Mucosa of stomach (tissue), 1 donor: ENCODE results near the gene MON1A.

Experiments
- H3K27me3 ChIP-seq: one replicate; pipeline ENCODE4 v1.7.0; 2013; ENCODE audit warnings: mild to moderate bottlenecking, low read length; ENCODE audit not compliant: control insufficient read depth, insufficient read depth
- H3K36me3 ChIP-seq: one replicate; pipeline ENCODE4 v1.7.0; 2013; ENCODE audit warnings: low read length; ENCODE audit not compliant: control insufficient read depth, insufficient read depth
- H3K4me1 ChIP-seq: one replicate; pipeline ENCODE4 v1.7.0; 2013; ENCODE audit warnings: mild to moderate bottlenecking, low read length; ENCODE audit not compliant: control insufficient read depth, insufficient read depth
- H3K4me3 ChIP-seq: one replicate; pipeline ENCODE4 v1.7.0; 2013; ENCODE audit warnings: low read length
- H3K9ac ChIP-seq: one replicate; pipeline ENCODE4 v1.7.0; 2013; ENCODE audit warnings: mild to moderate bottlenecking, low read length, moderate library complexity
- H3K9me3 ChIP-seq: one replicate; pipeline ENCODE4 v1.7.0; 2013; ENCODE audit warnings: mild to moderate bottlenecking, low read length, moderate library complexity; ENCODE audit not compliant: control insufficient read depth
- donor health status: Pancreatic carcinoma.

The MON1A gene

GRCh38 chr3:49900491-49901153 lies 29.0 kb downstream of the MON1A start:
- peaks cover 13% of the 10 kb centered on the region for H3K36me3 ChIP-seq
- peak overlapping the region; percentile 74 for H3K9ac ChIP-seq
- no peaks in the 10 kb centered on the region for H3K9me3 ChIP-seq
- H3K4me1 ChIP-seq = peaks cover 48% of the 10 kb centered on the region
- peak overlapping the region; percentile 29 for H3K4me3 ChIP-seq
- no peaks in the 10 kb centered on the region for H3K27me3 ChIP-seq

GRCh38 chr3:49899815-49900214 lies 29.8 kb downstream of the MON1A start:
- Histone ChIP-seq H3K4me1 (peaks cover 39% of the 10 kb centered on the region), H3K36me3 (peaks cover 13% of the 10 kb centered on the region), H3K4me3 (peak overlapping the region; percentile 29), H3K27me3 (no peaks in the 10 kb centered on the region), H3K9ac (peak overlapping the region; percentile 61), H3K9me3 (no peaks in the 10 kb centered on the region)

GRCh38 chr3:49898991-49899390 lies 30.6 kb downstream of the MON1A start:
- Histone ChIP-seq H3K9ac (peak overlapping the region; percentile 24), H3K27me3 (no peaks in the 10 kb centered on the region)

GRCh38 chr3:49896345-49896744 lies 33.3 kb downstream of the MON1A start:
- Histone ChIP-seq H3K4me1 (peaks cover 25% of the 10 kb centered on the region), H3K27me3 (no peaks in the 10 kb centered on the region), H3K9me3 (no peaks in the 10 kb centered on the region), H3K36me3 (peaks cover 15% of the 10 kb centered on the region), H3K9ac (no peak overlapping the region), H3K4me3 (no peak overlapping the region)

More at GRCh38 chr3:49898991-49899390, 30.6 kb downstream of the MON1A start:
- Histone ChIP-seq H3K36me3 (peaks cover 13% of the 10 kb centered on the region), H3K4me3 (no peak overlapping the region), H3K4me1 (peaks cover 31% of the 10 kb centered on the region), H3K9me3 (no peaks in the 10 kb centered on the region)

- H3K9me3 ChIP-seq = no peaks in the 10 kb centered on the region
- no peak overlapping the region for H3K4me3 ChIP-seq
- peaks cover 25% of the 10 kb centered on the region for H3K4me1 ChIP-seq
- H3K27me3 ChIP-seq = no peaks in the 10 kb centered on the region
- H3K36me3 ChIP-seq = peaks cover 20% of the 10 kb centered on the region
- H3K9ac ChIP-seq = no peak overlapping the region
These were observed 33.8 kb downstream of the MON1A start for GRCh38 chr3:49895791-49896190.

GRCh38 chr3:49889296-49889695 lies 40.3 kb downstream of the MON1A start:
- Histone ChIP-seq H3K27me3 (no peaks in the 10 kb centered on the region), H3K36me3 (peaks cover 10% of the 10 kb centered on the region), H3K4me3 (no peak overlapping the region), H3K9me3 (no peaks in the 10 kb centered on the region), H3K9ac (no peak overlapping the region), H3K4me1 (no peaks in the 10 kb centered on the region)

GRCh38 chr3:49886922-49887265 lies 42.7 kb downstream of the MON1A start:
- Histone ChIP-seq H3K36me3 (peaks cover 10% of the 10 kb centered on the region), H3K9ac (no peak overlapping the region), H3K9me3 (no peaks in the 10 kb centered on the region), H3K4me1 (peaks cover 7% of the 10 kb centered on the region), H3K27me3 (no peaks in the 10 kb centered on the region), H3K4me3 (no peak overlapping the region)

- no peaks in the 10 kb centered on the region for H3K27me3 ChIP-seq
- H3K4me1 ChIP-seq = peaks cover 24% of the 10 kb centered on the region
- H3K9me3 ChIP-seq = no peaks in the 10 kb centered on the region
- H3K4me3 ChIP-seq = no peak overlapping the region
- H3K9ac ChIP-seq = no peak overlapping the region
- H3K36me3 ChIP-seq = no peaks in the 10 kb centered on the region
These were observed 45.6 kb downstream of the MON1A start for GRCh38 chr3:49883998-49884397.

- Histone ChIP-seq H3K9me3 (no peaks in the 10 kb centered on the region), H3K4me3 (no peak overlapping the region), H3K4me1 (peaks cover 24% of the 10 kb centered on the region), H3K9ac (no peak overlapping the region), H3K36me3 (no peaks in the 10 kb centered on the region), H3K27me3 (no peaks in the 10 kb centered on the region)
These were observed 47.4 kb downstream of the MON1A start for GRCh38 chr3:49882166-49882565.

- H3K36me3 ChIP-seq = no peaks in the 10 kb centered on the region
- H3K9ac ChIP-seq = no peak overlapping the region
- no peak overlapping the region for H3K4me3 ChIP-seq
- no peaks in the 10 kb centered on the region for H3K27me3 ChIP-seq
- peaks cover 24% of the 10 kb centered on the region for H3K4me1 ChIP-seq
- no peaks in the 10 kb centered on the region for H3K9me3 ChIP-seq
These were observed 48.9 kb downstream of the MON1A start for GRCh38 chr3:49880581-49881315.

GRCh38 chr3:49879721-49880120 lies 49.9 kb downstream of the MON1A start:
- Histone ChIP-seq H3K4me1 (peaks cover 25% of the 10 kb centered on the region), H3K36me3 (no peaks in the 10 kb centered on the region), H3K9ac (no peak overlapping the region), H3K9me3 (no peaks in the 10 kb centered on the region), H3K27me3 (no peaks in the 10 kb centered on the region), H3K4me3 (no peak overlapping the region)

GRCh38 chr3:49878686-49879085 lies 50.9 kb downstream of the MON1A start:
- H3K9me3 ChIP-seq = no peaks in the 10 kb centered on the region
- no peaks in the 10 kb centered on the region for H3K36me3 ChIP-seq
- no peak overlapping the region for H3K9ac ChIP-seq
- H3K27me3 ChIP-seq = no peaks in the 10 kb centered on the region
- H3K4me3 ChIP-seq = no peak overlapping the region
- H3K4me1 ChIP-seq = peaks cover 35% of the 10 kb centered on the region
